Measurements from ENCODE around the gene WASF2.
"Not testable (repeated sequence)": the region's sequence is repeated elsewhere in the genome, so short reads cannot be mapped to it uniquely, and the experiment has no call there.

Gene WASF2

DNA sequence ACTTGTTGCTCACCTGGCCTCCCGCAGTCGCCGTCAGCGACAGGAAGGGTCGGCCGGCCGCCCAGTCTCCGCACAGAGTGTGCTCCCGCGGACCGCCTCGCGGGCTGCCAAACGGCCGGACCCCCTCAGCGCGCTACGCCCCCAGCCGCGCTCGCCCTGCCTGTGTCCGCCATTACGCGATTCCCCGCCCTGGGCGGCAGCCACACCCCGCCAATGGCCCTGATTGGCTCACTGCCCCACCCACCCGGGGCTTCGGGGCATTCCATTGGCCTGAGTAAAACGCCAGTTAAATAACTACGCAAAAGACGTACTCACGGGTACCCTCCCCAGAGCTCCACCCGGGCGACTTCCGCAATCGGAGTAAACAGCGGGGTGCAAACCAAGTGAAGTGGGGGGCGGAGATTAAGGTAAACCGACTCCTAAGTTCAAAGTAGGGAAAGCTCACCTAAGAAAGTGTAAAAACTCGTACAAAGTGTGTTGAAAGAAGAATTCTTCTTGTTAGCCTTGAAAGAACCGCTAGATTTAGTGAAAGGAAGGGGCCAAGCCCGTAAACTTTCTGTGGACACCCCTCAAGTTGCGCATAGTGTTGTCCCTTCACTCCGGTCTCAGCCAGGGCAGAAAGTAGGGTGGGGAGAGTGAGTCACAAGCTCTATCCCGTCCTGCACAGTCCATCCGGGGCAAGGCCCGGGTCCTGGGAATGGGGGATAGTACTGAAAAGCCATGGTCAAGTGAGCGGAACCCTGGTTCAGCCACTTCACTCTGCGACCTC is at the start of gene WASF2:
Gene WASF2, minus strand, starts transcription at position 195 of the 769 bp plus-strand sequence. CDS start 61,277 bp downstream, outside the sequence.
- peak; percentile 97 for DNase-seq (ENCODE audit: low read depth)

DNA sequence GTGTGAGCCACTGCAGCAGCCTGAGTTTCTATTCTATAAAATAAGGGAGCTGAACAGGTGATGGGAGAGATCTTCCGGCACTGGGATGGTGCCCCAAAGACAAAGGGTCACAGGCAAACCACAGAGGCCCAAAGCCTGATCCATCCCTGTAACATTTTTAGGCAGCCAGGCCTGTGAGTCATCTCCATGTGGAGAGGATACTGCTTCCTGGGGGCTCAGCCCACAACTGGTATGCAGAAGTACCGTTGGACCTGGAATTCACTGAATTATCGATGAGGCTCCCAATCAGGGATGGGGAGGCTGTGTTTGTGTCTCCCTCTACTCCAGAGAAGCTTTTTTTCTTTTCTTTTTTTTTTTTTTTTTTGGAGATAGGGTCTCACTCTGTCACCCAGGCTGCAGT is 48.8 kb upstream of the WASF2 start:
- peak; percentile 85 for DNase-seq (ENCODE audit: low read depth)

- DNase-seq (ENCODE audit: low read depth): not testable (repeated sequence)
Observed at GRCh38 chr1:27538305-27538676, 48.3 kb upstream of the WASF2 start.

DNA sequence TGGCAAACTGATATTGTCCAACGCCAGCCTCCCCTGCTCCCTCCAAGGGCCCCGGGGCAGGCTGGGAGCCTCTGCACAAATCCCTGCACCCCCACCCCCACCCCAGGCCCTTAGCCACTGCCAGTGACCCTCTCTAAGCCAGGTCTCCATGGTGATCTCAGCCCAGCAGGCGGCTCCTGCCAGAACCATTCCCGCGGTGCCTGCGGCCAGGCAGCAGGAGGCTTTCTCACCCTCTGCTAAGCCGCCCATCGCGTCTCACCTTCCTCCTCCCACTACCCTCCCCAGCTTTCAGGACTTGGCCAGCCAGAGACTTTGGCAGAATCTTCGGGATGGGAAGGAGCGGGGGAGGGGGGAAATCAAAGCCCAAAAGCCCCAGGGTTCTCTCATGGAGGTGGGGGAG is 46.8 kb upstream of the WASF2 start:
- DNase-seq (ENCODE audit: low read depth): no peak

GRCh38 chr1:27536010-27536757 is 46.2 kb upstream of the WASF2 start:
- no peak for DNase-seq (ENCODE audit: low read depth)

- no peak for DNase-seq (ENCODE audit: low read depth)
Observed at GRCh38 chr1:27535386-27535785, 45.4 kb upstream of the WASF2 start.

DNA sequence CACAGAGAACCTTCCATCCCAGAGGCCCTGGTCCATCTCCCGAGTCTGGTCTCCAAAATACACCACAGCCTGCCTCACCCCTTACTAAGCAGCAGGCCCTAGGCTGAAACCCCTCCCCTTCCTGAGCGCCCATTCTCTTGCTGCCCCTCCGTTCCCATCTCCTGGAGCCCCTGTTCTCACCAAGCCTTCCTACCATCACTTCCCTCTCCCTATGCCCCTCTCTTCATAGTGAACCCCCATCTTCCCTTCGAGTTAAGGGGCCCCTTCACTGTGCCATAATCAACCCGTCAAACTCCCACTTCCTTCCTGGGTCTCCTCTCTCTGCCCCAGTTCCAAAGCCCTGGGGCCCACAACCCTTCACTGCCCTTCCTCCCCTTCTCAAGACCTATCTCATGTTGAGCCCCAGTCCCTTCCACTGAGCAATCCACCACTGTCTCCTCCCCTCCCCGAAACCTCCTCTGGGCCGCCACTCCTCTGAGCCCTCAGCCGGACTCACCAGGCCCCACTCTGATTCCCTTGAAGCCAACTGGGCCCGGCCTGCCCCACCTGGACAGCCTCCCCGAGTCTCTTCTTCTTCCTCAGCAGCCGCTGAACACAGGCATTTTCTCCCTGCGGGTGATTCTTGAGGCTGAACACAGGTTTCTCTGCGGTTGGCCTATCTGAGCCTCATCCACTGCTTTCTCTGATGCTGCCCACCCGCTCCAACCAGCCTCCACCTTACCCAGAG is 42.2 kb upstream of the WASF2 start:
- no peak for DNase-seq (ENCODE audit: low read depth)

DNA sequence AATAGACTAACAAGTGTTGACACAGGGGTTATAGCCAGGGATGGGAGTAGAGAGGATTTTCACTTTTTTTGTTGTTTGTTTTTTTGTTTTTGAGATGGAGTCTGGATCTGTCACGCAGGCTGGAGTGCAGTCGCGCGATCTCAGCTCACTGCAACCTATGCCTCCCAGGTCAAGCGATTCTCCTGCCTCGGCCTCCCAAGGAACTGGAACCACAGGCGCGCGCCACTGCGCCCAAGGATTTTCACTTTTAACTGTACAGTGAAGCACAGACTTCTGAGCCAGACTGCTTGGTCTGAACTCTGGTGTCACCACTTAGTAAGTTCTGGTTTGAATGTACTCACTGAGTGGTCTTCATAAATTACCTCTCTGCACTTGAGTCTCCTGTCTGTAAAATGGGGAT is 40.2 kb upstream of the WASF2 start:
- no peak for DNase-seq (ENCODE audit: low read depth)

DNA sequence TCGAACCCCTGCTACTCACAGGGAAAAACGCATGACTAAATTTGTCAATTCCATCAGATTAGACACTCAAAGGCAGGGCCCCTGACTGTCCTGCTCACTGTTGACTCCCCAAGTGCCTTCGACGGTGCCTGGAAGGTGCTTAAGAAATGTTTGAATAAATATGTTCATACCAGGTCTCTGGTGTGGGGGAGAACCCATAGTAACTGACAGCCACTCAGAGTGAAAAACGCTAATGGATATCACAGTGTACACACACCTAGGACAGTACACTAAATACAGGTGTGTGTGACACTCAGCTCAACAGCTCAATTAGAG is 39.7 kb upstream of the WASF2 start:
- no peak for DNase-seq (ENCODE audit: low read depth)

DNA sequence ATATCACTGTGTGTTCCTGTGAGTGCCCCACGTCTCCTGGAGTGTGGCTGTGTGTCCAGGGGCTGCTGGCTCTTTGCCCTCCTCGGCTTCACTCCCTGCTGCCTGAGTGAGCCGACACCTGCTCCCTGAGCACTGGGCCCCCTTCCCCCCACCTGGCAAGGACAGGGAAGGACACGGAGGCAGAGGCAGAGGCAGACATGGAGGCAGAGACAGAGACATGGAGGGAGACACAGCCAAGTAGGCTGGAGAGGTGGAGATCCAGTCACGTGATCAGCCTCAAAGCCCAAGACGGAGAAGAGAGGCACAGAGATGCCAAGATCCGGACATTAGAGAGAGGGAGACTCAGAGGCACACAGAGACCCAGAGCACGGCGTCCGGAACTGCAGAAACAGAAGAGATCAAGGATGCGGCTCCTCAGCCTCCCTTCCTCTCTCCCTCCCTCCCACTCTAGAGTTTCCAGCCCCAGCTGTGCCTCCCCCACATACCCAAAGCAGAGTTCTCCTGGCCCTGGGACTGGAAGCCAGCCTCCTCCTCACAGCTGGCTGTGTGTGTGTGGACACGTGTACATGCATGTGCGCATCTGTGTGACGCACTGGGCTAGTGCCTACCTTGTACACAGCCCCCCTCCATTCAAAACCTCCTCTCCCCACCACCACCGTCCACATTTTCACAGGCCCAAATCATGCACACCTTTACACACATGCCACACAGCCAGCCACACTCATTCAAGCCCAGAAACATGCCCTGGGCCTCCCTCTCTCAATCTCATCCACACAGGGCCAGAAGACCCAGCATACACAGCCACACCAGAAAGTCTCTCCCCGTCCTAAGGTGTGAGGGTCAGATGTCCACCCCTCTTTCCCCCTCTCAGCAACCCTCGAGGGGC is 39.1 kb upstream of the WASF2 start:
- DNase-seq (ENCODE audit: low read depth): no peak

GRCh38 chr1:27527890-27528817 is 38.2 kb upstream of the WASF2 start:
- DNase-seq (ENCODE audit: low read depth): no peak

DNA sequence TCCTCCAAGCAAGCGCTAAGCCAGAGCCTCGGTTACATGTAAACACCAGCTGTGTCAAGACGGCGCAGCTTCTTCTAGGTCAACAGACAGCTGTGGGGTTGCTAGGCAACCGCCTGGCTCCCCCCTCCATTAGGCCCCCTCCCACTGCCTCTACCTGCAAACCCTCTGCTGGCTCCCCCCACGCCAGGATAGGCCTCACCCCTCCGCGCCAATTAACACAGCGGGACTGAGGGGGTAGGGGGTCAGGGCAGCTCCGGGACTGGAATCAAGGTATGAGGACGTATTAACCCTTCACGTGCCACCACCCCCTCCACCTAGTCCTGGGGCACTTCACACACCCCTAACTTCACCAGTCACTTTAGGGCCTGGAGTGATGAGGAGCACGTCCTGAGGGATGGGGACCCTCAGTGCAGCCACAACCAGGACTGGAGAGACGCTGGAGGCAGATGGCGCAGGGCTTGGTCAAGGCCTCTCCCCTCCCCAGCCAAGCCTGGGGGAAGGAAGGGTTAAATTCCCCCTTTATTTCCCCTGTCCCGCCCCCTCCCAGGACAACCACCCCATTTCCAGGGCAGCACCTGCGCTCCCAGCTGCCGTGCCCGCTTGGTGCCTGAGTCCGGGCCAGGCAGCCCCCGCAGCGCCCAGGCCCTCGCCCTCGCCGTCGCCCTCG is 37.4 kb upstream of the WASF2 start:
- no peak for DNase-seq (ENCODE audit: low read depth)

DNA sequence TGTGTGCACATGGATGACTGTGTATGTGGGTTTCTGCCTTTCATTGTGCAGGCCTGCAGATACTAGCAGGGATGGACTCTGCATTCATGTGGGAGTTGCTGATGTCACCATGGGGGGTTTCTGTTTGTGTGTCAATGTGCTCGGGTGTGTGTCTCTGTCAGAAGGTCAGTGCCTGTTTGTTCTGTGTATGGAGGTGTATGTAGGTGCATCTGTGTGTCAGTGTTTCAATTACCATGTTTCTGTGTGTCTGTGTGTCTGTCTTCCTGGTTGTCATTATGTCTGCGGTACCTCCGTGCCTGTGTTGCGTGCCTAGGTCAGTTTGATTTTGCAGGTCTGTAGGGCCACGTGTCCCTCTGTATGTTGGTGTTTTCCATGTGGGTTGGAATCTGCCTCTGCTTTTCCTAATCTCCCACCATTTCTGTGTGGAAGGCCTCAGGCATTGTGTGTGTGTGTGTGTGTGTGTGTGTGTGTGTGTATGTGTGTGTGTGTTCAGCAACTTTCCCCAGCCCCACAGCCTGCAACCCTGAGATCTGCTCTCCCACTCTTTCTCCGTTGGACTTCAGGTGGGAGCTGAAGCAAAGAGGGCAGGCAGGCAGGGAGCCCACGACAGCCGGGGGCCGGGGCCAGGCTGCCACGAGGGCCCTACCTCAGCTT is 36.7 kb upstream of the WASF2 start:
- DNase-seq (ENCODE audit: low read depth): no peak

DNA sequence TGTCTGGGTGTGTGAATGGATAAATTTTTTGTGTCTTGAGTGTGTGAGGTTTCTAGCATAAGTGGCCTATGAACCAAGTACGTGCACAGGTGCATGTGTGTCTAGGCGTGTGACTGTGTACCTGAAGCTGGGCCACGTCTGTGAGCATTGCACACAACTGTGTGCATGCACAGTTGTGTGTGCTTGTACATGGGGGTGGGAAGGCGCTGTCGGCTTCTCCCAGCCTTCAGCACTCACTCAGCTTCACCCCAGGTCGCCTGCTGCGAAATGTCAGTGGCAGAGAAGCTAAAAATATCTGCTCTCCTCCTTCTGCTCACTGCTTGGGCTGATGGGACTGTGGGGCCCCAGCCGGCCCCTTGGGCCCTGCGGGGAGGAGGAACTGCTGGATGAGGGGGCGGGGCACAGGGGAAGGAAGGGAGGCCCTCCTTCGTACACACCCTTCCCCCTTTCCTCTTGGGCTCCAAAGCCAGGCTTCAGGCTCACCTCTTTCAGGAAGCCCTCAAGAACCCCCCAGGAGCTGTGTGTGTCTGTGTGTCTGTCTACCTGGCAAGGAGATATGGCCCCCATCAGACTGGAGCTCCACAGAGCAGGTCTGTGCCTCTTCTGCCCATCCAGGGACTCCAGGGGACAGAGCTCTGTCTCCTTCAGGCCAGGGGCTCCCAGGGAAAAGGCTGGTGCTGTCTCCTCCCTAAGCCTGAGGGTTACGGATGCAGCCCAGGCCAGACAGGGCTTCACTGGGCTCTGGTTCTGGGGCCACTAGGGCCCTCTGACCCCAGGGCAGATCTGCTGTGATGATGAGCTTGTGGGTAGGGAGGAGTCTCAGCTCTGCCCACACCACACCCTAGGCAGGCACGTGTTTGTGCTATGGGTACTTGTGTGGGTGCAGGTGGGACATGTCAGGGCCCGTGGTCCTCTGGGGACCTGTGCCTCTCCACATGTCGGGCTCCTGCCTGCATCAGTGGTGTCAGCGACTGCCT is 35.6 kb upstream of the WASF2 start:
- no peak for DNase-seq (ENCODE audit: low read depth)

- DNase-seq (ENCODE audit: low read depth): no peak
Observed at GRCh38 chr1:27523337-27524020, 33.5 kb upstream of the WASF2 start.

- DNase-seq (ENCODE audit: low read depth): no peak
Observed at GRCh38 chr1:27522432-27523336, 32.7 kb upstream of the WASF2 start.

- no peak for DNase-seq (ENCODE audit: low read depth)
Observed at GRCh38 chr1:27521861-27522431, 32.0 kb upstream of the WASF2 start.

Data from HS-5 (cell line).